ENCODE measurements around the gene TMEM179B. TPM values are rescaled to one million over a fixed set of nuclear protein-coding genes. Genes with fewer than 3 reads are reported as not detected.

Gene TMEM179B
- total and polyA plus RNA-seq, 9 of the 15 experiments (the other 6 are each of a cell fraction or from before 2014, with no cell fraction given): 27.7 to 105 (median 37.0) TPM

DNA sequence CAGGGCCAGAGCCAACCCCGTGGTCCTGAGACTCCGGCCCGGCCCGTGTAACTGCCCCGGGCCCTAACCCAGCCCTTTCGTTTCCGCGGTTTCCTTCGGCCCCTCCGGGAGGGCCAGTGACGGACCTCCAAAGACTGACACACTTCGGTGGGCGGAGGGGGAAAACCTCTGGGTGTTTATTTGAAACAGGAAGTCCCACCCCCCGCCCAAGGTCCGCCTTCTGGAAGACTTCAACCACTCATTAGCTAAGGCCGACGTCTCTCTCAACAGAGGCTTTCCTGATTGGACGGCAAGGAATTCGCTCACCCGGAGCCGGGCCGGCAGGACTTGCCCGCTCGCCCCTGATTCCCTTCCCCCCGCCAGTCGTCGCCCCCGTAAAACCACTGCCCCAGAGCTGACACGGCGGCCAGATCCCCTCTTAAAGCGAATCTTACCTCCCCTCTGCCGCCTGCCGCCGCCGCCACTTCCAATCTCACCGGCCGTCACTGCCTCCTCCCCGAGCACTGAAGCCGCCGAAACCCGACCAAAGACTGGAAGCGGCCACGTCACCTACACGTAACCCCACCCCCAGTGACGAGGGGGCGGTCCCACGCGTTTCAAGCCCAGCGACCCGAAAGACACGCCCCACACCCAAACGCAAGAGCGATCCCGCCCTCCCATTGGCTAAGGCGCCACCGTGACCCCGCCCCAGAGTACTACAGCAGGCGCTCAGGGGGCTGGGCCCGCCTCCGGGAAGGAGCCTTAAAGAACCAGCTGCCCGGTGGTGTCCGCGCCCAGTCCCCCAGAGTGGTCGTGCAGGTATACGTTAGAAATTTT, 44.5 kb downstream of the TMEM179B start, which contains the start of gene STX5 (continued):
- TF ChIP-seq, protein P1, sequence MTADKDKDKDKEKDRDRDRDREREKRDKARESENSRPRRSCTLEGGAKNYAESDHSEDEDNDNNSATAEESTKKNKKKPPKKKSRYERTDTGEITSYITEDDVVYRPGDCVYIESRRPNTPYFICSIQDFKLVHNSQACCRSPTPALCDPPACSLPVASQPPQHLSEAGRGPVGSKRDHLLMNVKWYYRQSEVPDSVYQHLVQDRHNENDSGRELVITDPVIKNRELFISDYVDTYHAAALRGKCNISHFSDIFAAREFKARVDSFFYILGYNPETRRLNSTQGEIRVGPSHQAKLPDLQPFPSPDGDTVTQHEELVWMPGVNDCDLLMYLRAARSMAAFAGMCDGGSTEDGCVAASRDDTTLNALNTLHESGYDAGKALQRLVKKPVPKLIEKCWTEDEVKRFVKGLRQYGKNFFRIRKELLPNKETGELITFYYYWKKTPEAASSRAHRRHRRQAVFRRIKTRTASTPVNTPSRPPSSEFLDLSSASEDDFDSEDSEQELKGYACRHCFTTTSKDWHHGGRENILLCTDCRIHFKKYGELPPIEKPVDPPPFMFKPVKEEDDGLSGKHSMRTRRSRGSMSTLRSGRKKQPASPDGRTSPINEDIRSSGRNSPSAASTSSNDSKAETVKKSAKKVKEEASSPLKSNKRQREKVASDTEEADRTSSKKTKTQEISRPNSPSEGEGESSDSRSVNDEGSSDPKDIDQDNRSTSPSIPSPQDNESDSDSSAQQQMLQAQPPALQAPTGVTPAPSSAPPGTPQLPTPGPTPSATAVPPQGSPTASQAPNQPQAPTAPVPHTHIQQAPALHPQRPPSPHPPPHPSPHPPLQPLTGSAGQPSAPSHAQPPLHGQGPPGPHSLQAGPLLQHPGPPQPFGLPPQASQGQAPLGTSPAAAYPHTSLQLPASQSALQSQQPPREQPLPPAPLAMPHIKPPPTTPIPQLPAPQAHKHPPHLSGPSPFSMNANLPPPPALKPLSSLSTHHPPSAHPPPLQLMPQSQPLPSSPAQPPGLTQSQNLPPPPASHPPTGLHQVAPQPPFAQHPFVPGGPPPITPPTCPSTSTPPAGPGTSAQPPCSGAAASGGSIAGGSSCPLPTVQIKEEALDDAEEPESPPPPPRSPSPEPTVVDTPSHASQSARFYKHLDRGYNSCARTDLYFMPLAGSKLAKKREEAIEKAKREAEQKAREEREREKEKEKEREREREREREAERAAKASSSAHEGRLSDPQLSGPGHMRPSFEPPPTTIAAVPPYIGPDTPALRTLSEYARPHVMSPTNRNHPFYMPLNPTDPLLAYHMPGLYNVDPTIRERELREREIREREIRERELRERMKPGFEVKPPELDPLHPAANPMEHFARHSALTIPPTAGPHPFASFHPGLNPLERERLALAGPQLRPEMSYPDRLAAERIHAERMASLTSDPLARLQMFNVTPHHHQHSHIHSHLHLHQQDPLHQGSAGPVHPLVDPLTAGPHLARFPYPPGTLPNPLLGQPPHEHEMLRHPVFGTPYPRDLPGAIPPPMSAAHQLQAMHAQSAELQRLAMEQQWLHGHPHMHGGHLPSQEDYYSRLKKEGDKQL (CRISPR knock-in tag; IDR thresholded peaks at IDR 0.05; ENCODE audit: borderline replicate concordance): no peak
- no peak for TF ChIP-seq NFATC3 (IDR thresholded peaks at IDR 0.05)
- peak; percentile 39; the same call in 1 of the 2 replicates for TF ChIP-seq THAP12 (CRISPR knock-in tag; IDR thresholded peaks at IDR 0.05)
- TF ChIP-seq BDP1 (IDR thresholded peaks at IDR 0.05; ENCODE audit: insufficient read depth, insufficient read length): no peak
- TF ChIP-seq TARDBP (IDR thresholded peaks at IDR 0.05): no peak
- TF ChIP-seq, protein P2, sequence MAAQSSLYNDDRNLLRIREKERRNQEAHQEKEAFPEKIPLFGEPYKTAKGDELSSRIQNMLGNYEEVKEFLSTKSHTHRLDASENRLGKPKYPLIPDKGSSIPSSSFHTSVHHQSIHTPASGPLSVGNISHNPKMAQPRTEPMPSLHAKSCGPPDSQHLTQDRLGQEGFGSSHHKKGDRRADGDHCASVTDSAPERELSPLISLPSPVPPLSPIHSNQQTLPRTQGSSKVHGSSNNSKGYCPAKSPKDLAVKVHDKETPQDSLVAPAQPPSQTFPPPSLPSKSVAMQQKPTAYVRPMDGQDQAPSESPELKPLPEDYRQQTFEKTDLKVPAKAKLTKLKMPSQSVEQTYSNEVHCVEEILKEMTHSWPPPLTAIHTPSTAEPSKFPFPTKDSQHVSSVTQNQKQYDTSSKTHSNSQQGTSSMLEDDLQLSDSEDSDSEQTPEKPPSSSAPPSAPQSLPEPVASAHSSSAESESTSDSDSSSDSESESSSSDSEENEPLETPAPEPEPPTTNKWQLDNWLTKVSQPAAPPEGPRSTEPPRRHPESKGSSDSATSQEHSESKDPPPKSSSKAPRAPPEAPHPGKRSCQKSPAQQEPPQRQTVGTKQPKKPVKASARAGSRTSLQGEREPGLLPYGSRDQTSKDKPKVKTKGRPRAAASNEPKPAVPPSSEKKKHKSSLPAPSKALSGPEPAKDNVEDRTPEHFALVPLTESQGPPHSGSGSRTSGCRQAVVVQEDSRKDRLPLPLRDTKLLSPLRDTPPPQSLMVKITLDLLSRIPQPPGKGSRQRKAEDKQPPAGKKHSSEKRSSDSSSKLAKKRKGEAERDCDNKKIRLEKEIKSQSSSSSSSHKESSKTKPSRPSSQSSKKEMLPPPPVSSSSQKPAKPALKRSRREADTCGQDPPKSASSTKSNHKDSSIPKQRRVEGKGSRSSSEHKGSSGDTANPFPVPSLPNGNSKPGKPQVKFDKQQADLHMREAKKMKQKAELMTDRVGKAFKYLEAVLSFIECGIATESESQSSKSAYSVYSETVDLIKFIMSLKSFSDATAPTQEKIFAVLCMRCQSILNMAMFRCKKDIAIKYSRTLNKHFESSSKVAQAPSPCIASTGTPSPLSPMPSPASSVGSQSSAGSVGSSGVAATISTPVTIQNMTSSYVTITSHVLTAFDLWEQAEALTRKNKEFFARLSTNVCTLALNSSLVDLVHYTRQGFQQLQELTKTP (IDR thresholded peaks at IDR 0.05; ENCODE audit: low read depth in 1 of 2, partially characterized antibody in 2 of 2): peak in 1 of 2 experiments; percentile 25
- no peak for TF ChIP-seq BCL6 (CRISPR knock-in tag; IDR thresholded peaks at IDR 0.05)
- no peak for TF ChIP-seq PTRF (tag; IDR thresholded peaks at IDR 0.05)
- no peak for TF ChIP-seq E2F4 (CRISPR knock-in tag; IDR thresholded peaks at IDR 0.05; ENCODE audit: low read depth)
- peak; percentile 93 for TF ChIP-seq ATF7 (IDR thresholded peaks at IDR 0.05)
- TF ChIP-seq GMEB1 (CRISPR knock-in tag; IDR thresholded peaks at IDR 0.05): peak; percentile 19; the same call in 1 of the 2 replicates
